T-cell (primary cell): Measurements from ENCODE around the gene LIG1. TPM values are rescaled to one million over a fixed set of nuclear protein-coding genes. Genes with fewer than 3 reads are reported as not detected.

Experiments used
- ATAC-seq, 4 experiments: fragments of 200-7000 bp in 3 of 4; fragments of 150-1000 bp in 1 of 4; cut with Tn5 transposase; replicated peaks in 1 of 4; 1 replicate in 3 of 4; 2 replicates in 1 of 4; pipeline ENCODE4 v1.10.0; 2021; ENCODE audit warnings: moderate library complexity in 3 of 4, mild to moderate bottlenecking in 2 of 4, moderate number of reproducible peaks in 1 of 4
- CTCF ChIA-PET, 2 donors: fragments of 300-600 bp; sonication (Branson Sonifier 250); formaldehyde crosslinking; loops; one replicate each; lab custom pipeline; 2022; ENCODE audit warnings: antibody characterized with exemption in 2 of 2; lab: Charles Lee
- POLR2A ChIA-PET, 2 donors: fragments of 300-600 bp; sonication (Branson Sonifier 250); formaldehyde crosslinking; loops; one replicate each; lab custom pipeline; 2022; ENCODE audit warnings: antibody characterized with exemption in 2 of 2; lab: Charles Lee
- DNase-seq, 35 experiments: peaks; one replicate each; pipeline versions ENCODE4 v3.0.0 to v3.0.0-alpha.2; 2013 to 2023
- H3K27ac ChIP-seq: one replicate; pipeline ENCODE4 v1.5.1; 2013; ENCODE audit warnings: low read length
- H3K27me3 ChIP-seq, 2 experiments: replicated peaks in 1 of 2; 1 replicate in 1 of 2; 2 replicates in 1 of 2; pipeline versions ENCODE4 v1.6.1 to v1.7.0; 2013; ENCODE audit warnings: low read length in 1 of 2, mixed read lengths in 1 of 2; ENCODE audit not compliant: control insufficient read depth in 2 of 2, insufficient read depth in 2 of 2; ENCODE audit errors: extremely low read depth in 1 of 2
- H3K36me3 ChIP-seq, 2 donors: 1 replicate in 1 of 2; 2 replicates in 1 of 2; pipeline versions ENCODE4 v1.6.1 to v1.7.0; 2013; ENCODE audit warnings: low read length in 1 of 2; ENCODE audit not compliant: control insufficient read depth in 2 of 2, insufficient read depth in 1 of 2; ENCODE audit errors: extremely low read depth in 1 of 2
- H3K4me1 ChIP-seq, 2 experiments: 1 replicate in 1 of 2; 2 replicates in 1 of 2; pipeline versions ENCODE4 v1.6.1 to v1.7.0; 2013; ENCODE audit warnings: low read length in 2 of 2, mixed read lengths in 1 of 2; ENCODE audit not compliant: insufficient read depth in 2 of 2, control insufficient read depth in 1 of 2; ENCODE audit errors: extremely low read depth in 1 of 2
- H3K4me3 ChIP-seq, 2 donors: 1 replicate in 1 of 2; 2 replicates in 1 of 2; pipeline versions ENCODE4 v1.5.1 to v1.7.0; 2013; ENCODE audit warnings: mild to moderate bottlenecking in 2 of 2, low read length in 1 of 2, moderate library complexity in 1 of 2; ENCODE audit not compliant: control insufficient read depth in 1 of 2; ENCODE audit errors: extremely low read depth in 1 of 2
- H3K9me3 ChIP-seq: 2 replicates; pipeline ENCODE4 v1.7.0; 2013
- H3K27ac Mint-ChIP-seq, 2 donors: one replicate each; pipeline ENCODE4 v1.8.0; 2020 to 2021; ENCODE audit warnings: mild to moderate bottlenecking in 2 of 2, mixed read lengths in 2 of 2
- H3K27me3 Mint-ChIP-seq, 2 donors: one replicate each; pipeline ENCODE4 v1.8.0; 2021 to 2022; ENCODE audit warnings: mixed read lengths in 2 of 2
- H3K36me3 Mint-ChIP-seq: one replicate; pipeline ENCODE4 v1.8.0; 2021; ENCODE audit warnings: mixed read lengths
- H3K4me1 Mint-ChIP-seq, 3 donors: one replicate each; pipeline ENCODE4 v1.8.0; 2020 to 2022; ENCODE audit warnings: mixed read lengths in 3 of 3, mild to moderate bottlenecking in 1 of 3
- H3K4me3 Mint-ChIP-seq, 3 donors: one replicate each; pipeline ENCODE4 v1.8.0; 2020 to 2022; ENCODE audit warnings: mild to moderate bottlenecking in 3 of 3, mixed read lengths in 3 of 3, moderate library complexity in 3 of 3
- H3K9me3 Mint-ChIP-seq, 3 donors: one replicate each; pipeline ENCODE4 v1.8.0; 2020 to 2022; ENCODE audit warnings: mixed read lengths in 3 of 3
- WGBS: methylation state at CpG from one replicate; pipeline ENCODE4 v1.1.5; 2013; ENCODE audit warnings: missing lambda C conversion rate; ENCODE audit not compliant: insufficient coverage; 5-methylcytosine and 5-hydroxymethylcytosine counted together
- total RNA-seq, 35 experiments: library from RNA in 6 of 35; stranded (reverse) in 6 of 35; fragments of 120-200 nt in 1 of 35; gene quantifications; one replicate each; pipeline versions ENCODE4 v1.2.1 to v1.2.4 and lab custom pipeline; 2013 to 2026

LIG1 gene
- total RNA-seq, 5 donors from 2014 or later (not counting 1 experiment from before 2014, with no cell fraction given) = 58.7 to 127 (median 112) TPM

GRCh38 chr19:48117515-48118130, 52.5 kb downstream of the LIG1 start:
- H3K4me3 ChIP-seq = no peak overlapping the region
- H3K27ac Mint-ChIP-seq = peak overlapping the region; percentile 32 to 86
- ChIA-PET POLR2A (no interaction called here), CTCF (no interaction called here)
- WGBS = 100% methylated on average over 1 of the region's 12 CpGs
- ATAC-seq = no peak
- H3K4me1 ChIP-seq = peaks cover 0 to 6% of the 10 kb centered on the region in 2 experiments
- peaks cover 15 to 19% of the 10 kb centered on the region in 2 donors for H3K36me3 ChIP-seq
- no peaks in the 10 kb centered on the region for H3K27me3 Mint-ChIP-seq
- H3K27me3 ChIP-seq = no peaks in the 10 kb centered on the region
- DNase-seq = no peak
- H3K36me3 Mint-ChIP-seq = peaks cover 33% of the 10 kb centered on the region
- H3K9me3 Mint-ChIP-seq = no peaks in the 10 kb centered on the region
- H3K4me3 Mint-ChIP-seq = no peak overlapping the region
- H3K4me1 Mint-ChIP-seq = peaks cover 0 to 11% (median 9%) of the 10 kb centered on the region in 3 donors
- peak overlapping the region; percentile 23 for H3K27ac ChIP-seq
- H3K9me3 ChIP-seq = no peaks in the 10 kb centered on the region

DNA sequence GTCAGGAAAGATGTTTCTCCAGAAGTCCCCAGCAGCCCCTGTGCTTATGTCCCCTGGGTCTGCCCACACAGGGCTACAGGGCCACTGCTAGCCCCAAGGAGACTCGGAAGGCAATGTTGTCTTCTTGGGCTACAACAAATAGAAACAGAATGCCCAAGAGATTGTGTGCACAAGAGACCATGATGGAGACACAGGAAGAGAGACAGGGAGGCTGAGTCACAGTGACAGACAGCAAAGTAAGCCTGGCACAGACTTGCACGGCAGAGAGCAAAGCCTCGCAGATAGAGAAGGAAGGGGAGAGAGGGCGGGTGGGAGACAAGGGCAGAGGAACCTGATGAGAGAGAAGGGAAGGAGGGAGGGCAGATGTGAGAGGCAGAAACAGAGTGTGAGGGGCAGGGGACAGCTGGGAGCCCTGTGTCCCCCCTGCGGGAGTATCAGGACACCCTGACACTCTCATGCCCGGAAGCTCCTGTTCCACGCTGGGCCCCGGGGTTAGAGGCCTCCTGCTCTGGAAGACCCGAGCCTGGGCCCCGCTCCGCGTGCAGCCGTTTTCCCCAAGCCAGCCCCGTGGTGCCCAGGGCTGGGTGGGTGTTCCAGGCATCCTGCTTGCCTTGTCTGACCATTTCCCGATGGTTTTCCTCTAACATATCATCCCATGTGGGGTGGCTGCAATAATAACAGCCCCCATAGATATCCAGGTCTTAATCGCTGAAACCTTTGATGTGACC, 56.8 kb downstream of the LIG1 start:
- POLR2A ChIA-PET = no interaction called here
- 91% methylated on average over 11 of the region's 16 CpGs for WGBS

DNA sequence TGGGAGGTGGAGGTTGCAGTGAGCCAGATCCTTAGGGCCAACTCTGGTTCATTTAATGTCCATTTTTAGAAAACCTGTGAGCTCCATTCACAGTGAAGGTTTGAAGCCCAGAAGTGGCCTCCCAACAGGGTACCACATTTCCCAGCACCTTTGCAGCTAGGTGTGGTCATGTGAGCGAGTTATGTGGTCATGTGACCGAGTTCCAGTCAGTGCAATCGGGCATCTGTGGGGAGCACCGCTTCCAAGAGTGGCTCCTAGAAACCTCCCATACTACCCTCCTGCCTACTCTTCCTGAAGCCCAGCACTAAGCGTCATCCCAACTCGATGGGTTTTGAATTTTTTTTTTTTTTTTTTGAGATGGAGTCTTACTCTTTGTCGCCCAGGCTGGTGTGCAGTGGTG, 58.9 kb downstream of the LIG1 start:
- POLR2A ChIA-PET = no interaction called here
- H3K27ac ChIP-seq = no peak overlapping the region
- ATAC-seq (no peak), DNase-seq (no peak)
- H3K36me3 ChIP-seq = peaks cover 5 to 6% of the 10 kb centered on the region in 2 donors
- no peaks in the 10 kb centered on the region for H3K9me3 ChIP-seq
- Mint-ChIP-seq H3K4me1 (peaks cover 10 to 15% (median 12%) of the 10 kb centered on the region in 3 donors), H3K36me3 (peaks cover 4% of the 10 kb centered on the region), H3K27me3 (no peaks in the 10 kb centered on the region), H3K4me3 (peak overlapping the region in 2 of 3 donors; percentile 78 to 80), H3K27ac (no peak overlapping the region), H3K9me3 (no peaks in the 10 kb centered on the region)
- H3K27me3 ChIP-seq = peaks cover 0 to 10% of the 10 kb centered on the region in 2 experiments
- H3K4me1 ChIP-seq = peaks cover 0 to 21% of the 10 kb centered on the region in 2 experiments
- CTCF ChIA-PET = interaction anchor here in 1 of 2 donors (1.0 to 1.5 kb wide), 3 partner anchors 7 to 149 kb away, joined by 3 to 4 read pairs (median 4); no protein-coding TSS in a partner anchor
- no peak overlapping the region for H3K4me3 ChIP-seq
- no CpG with 5 or more reads among the region's 7 CpGs for WGBS

More for the DNA sequence above, 56.8 kb downstream of the LIG1 start:
- Histone ChIP-seq H3K27me3 (no peaks in the 10 kb centered on the region), H3K9me3 (no peaks in the 10 kb centered on the region), H3K27ac (no peak overlapping the region), H3K36me3 (peaks cover 8% of the 10 kb centered on the region in 2 donors), H3K4me3 (no peak overlapping the region), H3K4me1 (peaks cover 0 to 14% of the 10 kb centered on the region in 2 experiments)
- Mint-ChIP-seq H3K36me3 (peaks cover 14% of the 10 kb centered on the region), H3K27ac (peak overlapping the region in 1 of 2 donors; percentile 23), H3K27me3 (no peaks in the 10 kb centered on the region), H3K9me3 (no peaks in the 10 kb centered on the region), H3K4me3 (no peak overlapping the region), H3K4me1 (peaks cover 7 to 15% (median 12%) of the 10 kb centered on the region in 3 donors)
- ATAC-seq = no peak
- CTCF ChIA-PET = interaction anchor here (0.5 to 0.6 kb wide), 2 partner anchors 13 to 240 kb away, joined by 3 to 4 read pairs; no protein-coding TSS in a partner anchor
- no peak for DNase-seq

- H3K27me3 ChIP-seq = peaks cover 0 to 13% of the 10 kb centered on the region in 2 experiments
- Mint-ChIP-seq H3K27me3 (no peaks in the 10 kb centered on the region), H3K4me3 (peak within 1 kb of the TSS; percentile 78 to 81 (median 80)), H3K27ac (peak within 1 kb of the TSS; percentile 67 to 83), H3K36me3 (peaks cover 4% of the 10 kb centered on the region), H3K9me3 (no peaks in the 10 kb centered on the region), H3K4me1 (peaks cover 10 to 15% (median 12%) of the 10 kb centered on the region in 3 donors)
- H3K27ac ChIP-seq = peak within 1 kb of the TSS; percentile 66
- peaks cover 0 to 2% of the 10 kb centered on the region in 2 donors for H3K36me3 ChIP-seq
- ChIA-PET POLR2A (interaction anchor here in 1 of 2 donors (0.5 kb wide), 1 partner anchor 882 kb away, joined by 3 read pairs; no protein-coding TSS in a partner anchor), CTCF (interaction anchor here (0.5 to 1.5 kb wide), 4 partner anchors 8 to 150 kb away, joined by 3 to 4 read pairs (median 4); no protein-coding TSS in a partner anchor)
- H3K4me3 ChIP-seq = peak within 1 kb of the TSS; percentile 65 to 73
- DNase-seq = peak; percentile 54 to 90 (median 73)
- under 1% methylated on average over 23 of the region's 27 CpGs for WGBS
- peaks cover 0 to 21% of the 10 kb centered on the region in 2 experiments for H3K4me1 ChIP-seq
- no peaks in the 10 kb centered on the region for H3K9me3 ChIP-seq
- ATAC-seq = peak; percentile 76 to 92 (median 84)
Observed at GRCh38 chr19:48110350-48110966, 59.7 kb downstream of the LIG1 start, which contains the start of gene PLA2G4C. Gene PLA2G4C, minus strand, starts transcription at chr19:48110817. Its CDS starts 4,288 bp downstream, at chr19:48106529.

DNA sequence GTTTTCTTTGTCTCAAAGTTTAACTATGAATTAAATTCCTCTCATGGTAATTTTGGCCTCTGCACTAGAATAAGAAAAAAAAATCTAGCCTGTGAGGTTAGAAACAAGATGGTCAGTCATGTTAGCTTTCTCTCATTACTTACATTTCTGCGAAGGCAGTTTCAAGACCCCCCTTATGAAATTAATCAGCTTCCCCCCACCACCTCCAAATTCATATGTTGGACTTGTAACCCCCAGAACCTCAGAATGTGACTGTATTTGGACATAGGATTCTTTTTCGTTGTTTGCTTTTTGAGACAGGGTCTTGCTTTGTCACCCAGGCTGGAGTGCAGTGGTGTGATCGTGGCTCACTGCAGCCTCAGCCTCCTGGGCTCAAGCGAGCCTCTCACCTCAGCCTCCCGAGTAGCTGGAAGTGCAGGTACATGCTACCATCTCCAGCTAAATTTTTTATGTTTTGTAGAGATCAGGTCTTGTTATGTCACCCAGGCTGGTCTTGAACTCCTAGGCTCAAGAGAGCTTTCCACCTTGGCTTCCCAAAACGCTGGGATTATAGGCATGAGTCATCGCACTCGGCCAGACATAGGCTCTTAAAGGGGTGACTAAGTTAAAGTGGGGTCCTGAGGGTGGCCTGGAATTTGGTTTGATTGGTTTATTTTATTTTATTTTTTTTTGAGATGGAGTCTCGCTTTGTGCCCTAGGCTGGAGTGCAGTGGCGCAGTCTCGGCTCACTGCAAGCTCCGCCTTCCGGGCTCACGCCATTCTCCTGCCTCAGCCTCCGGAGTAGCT, 61.0 kb downstream of the LIG1 start:
- POLR2A ChIA-PET = interaction anchor here in 1 of 2 donors (0.6 kb wide), 1 partner anchor 351 kb away, joined by 4 read pairs; no protein-coding TSS in a partner anchor
- Histone ChIP-seq H3K27me3 (peaks cover 0 to 13% of the 10 kb centered on the region in 2 experiments), H3K4me3 (no peak overlapping the region), H3K9me3 (no peaks in the 10 kb centered on the region), H3K4me1 (peaks cover 0 to 21% of the 10 kb centered on the region in 2 experiments), H3K36me3 (no peaks in the 10 kb centered on the region), H3K27ac (no peak overlapping the region)
- no peaks in the 10 kb centered on the region for H3K27me3 Mint-ChIP-seq
- ATAC-seq (no peak), DNase-seq (no peak)
- H3K4me1 Mint-ChIP-seq = peaks cover 10 to 15% (median 12%) of the 10 kb centered on the region in 3 donors
- H3K36me3 Mint-ChIP-seq = peaks cover under 1% of the 10 kb centered on the region
- H3K27ac Mint-ChIP-seq = no peak overlapping the region
- H3K4me3 Mint-ChIP-seq = peak overlapping the region in 1 of 3 donors; percentile 17
- no peaks in the 10 kb centered on the region for H3K9me3 Mint-ChIP-seq
- WGBS = 85% methylated on average over 10 of the region's 15 CpGs
- CTCF ChIA-PET = interaction anchor here (0.5 to 0.8 kb wide), 3 partner anchors 10 to 51 kb away, joined by 3 read pairs; no protein-coding TSS in a partner anchor
